ENCODE data around the gene PPP1R12B. TPM values are rescaled to one million over a fixed set of nuclear protein-coding genes. Genes with fewer than 3 reads are reported as not detected.
"Not testable (repeated sequence)": the region's sequence is repeated elsewhere in the genome, so short reads cannot be mapped to it uniquely, and the experiment has no call there.

The PPP1R12B gene
- total RNA-seq, 1 experiment from 2014 or later: 33.3 TPM

DNA sequence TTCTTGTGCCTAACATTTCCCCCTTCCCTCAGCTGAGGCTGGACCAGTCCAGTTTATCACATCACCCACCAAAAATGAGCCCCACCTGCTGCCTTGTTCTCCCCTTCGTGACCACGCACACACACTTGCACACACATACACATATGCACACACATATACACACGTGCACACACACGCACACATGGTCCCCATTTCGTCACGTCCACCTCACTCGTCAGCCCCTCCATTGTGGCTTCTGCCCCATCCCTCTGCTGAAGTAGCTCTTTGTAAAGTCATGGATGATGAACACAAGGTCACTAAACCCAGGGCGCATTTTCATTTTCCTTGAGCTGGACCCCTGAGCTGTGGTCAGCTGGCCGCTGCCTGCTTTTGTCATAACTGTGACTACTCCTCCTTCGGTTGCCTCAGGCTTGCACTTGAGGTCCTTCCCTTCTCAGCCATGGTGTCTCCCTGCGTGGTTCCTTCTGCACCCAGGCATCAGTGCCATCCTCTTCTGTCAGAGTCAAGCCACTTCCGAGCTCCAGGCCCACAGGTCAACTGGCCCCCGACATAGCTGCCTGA lies 267.9 kb downstream of the PPP1R12B start:
- Histone ChIP-seq H3K79me2 (ENCODE audit: low read depth) (no peaks in the 10 kb centered on the region), H2AFZ (no peak overlapping the region), H3F3A (ENCODE audit: insufficient read depth, low read depth) (no peaks in the 10 kb centered on the region), H3K4me2 (no peak overlapping the region), H3K4me1 (replicated peaks; ENCODE audit: insufficient read depth) (no peaks in the 10 kb centered on the region), H3K27ac (no peak overlapping the region), H3K9me3 (ENCODE audit: insufficient read depth, low read depth) (no peaks in the 10 kb centered on the region), H3K9me2 (ENCODE audit: insufficient read depth) (no peaks in the 10 kb centered on the region), H3K4me3 (no peak overlapping the region), H4K20me1 (ENCODE audit: insufficient read depth) (no peaks in the 10 kb centered on the region), H3K36me3 (ENCODE audit: low read depth) (no peaks in the 10 kb centered on the region), H3K27me3 (ENCODE audit: insufficient read depth, low read depth) (no peaks in the 10 kb centered on the region)
- no peak for DNase-seq
- BruUV-seq (replicated peaks): no TSS peak
- CTCF ChIA-PET: no interaction called here
- POLR2A ChIA-PET (ENCODE audit: unreplicated experiment): no interaction called here
- TF ChIP-seq, protein P1, sequence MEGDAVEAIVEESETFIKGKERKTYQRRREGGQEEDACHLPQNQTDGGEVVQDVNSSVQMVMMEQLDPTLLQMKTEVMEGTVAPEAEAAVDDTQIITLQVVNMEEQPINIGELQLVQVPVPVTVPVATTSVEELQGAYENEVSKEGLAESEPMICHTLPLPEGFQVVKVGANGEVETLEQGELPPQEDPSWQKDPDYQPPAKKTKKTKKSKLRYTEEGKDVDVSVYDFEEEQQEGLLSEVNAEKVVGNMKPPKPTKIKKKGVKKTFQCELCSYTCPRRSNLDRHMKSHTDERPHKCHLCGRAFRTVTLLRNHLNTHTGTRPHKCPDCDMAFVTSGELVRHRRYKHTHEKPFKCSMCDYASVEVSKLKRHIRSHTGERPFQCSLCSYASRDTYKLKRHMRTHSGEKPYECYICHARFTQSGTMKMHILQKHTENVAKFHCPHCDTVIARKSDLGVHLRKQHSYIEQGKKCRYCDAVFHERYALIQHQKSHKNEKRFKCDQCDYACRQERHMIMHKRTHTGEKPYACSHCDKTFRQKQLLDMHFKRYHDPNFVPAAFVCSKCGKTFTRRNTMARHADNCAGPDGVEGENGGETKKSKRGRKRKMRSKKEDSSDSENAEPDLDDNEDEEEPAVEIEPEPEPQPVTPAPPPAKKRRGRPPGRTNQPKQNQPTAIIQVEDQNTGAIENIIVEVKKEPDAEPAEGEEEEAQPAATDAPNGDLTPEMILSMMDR (conservative IDR thresholded peaks at IDR 0.05): no peak
- TF ChIP-seq EZH2 (IDR thresholded peaks at IDR 0.05; ENCODE audit: low read depth): no peak
- intact Hi-C loops (cut with micrococcal nuclease; ENCODE audit: unreplicated experiment): no loop called here

DNA sequence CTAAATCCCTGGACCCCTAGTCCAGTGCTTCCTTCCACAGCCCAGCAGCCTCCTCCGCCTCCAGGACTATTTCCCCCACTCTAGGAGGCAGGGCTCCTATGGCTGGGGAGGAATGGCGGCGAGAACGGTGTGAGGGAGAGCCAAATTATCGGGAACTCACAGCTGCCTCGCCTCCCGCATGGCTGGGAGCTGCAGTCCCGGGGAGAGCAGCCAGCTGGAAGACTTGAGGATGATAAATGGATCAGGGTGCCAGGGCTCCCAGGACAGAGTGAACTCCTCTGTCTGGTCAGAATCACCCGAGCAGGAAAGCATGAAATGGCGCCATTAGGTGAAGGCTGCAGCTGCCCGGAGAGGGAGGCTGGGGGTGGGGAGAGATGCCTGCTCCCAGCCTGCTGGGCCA lies 270.5 kb downstream of the PPP1R12B start:
- CTCF ChIA-PET: interaction anchor here (0.6 kb wide), 1 partner anchor 1072 kb away, joined by 4 read pairs; no protein-coding TSS in a partner anchor

DNA sequence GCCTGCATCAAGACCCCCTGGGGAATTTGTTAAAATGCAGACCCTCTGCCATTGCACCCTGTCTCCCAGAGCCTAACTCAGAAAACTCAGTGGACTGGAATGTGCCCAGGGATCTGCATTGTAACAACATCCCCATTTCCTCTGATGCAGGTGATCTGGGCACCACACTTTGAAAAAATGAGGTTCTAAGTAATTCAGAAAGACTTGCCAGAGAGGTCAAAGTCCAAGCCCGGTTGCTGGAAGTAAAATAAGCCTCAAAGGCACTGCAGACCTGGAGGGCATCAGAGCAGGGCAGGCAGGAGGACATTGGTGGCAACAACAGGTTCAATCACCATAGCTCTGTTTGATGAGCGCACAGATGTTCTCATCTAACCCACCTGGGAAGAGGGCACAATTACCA lies 271.0 kb downstream of the PPP1R12B start:
- Histone ChIP-seq H3K79me2 (ENCODE audit: low read depth) (no peaks in the 10 kb centered on the region), H3F3A (ENCODE audit: insufficient read depth, low read depth) (no peaks in the 10 kb centered on the region), H3K9me2 (ENCODE audit: insufficient read depth) (no peaks in the 10 kb centered on the region), H3K9me3 (ENCODE audit: insufficient read depth, low read depth) (no peaks in the 10 kb centered on the region), H3K27me3 (ENCODE audit: insufficient read depth, low read depth) (no peaks in the 10 kb centered on the region), H3K4me1 (replicated peaks; ENCODE audit: insufficient read depth) (no peaks in the 10 kb centered on the region), H4K20me1 (ENCODE audit: insufficient read depth) (no peaks in the 10 kb centered on the region), H3K4me2 (no peak overlapping the region), H3K27ac (no peak overlapping the region), H3K4me3 (no peak overlapping the region), H2AFZ (no peak overlapping the region), H3K36me3 (ENCODE audit: low read depth) (no peaks in the 10 kb centered on the region)
- ChIA-PET CTCF (no interaction called here), POLR2A (ENCODE audit: unreplicated experiment) (no interaction called here)
- no TSS peak for BruUV-seq (replicated peaks)
- TF ChIP-seq, protein P1 (conservative IDR thresholded peaks at IDR 0.05): no peak
- TF ChIP-seq EZH2 (IDR thresholded peaks at IDR 0.05; ENCODE audit: low read depth): no peak
- no peak for DNase-seq
- intact Hi-C loops (cut with micrococcal nuclease; ENCODE audit: unreplicated experiment): no loop called here

More for the DNA sequence above, 270.5 kb downstream of the PPP1R12B start:
- H3K9me2 ChIP-seq (ENCODE audit: insufficient read depth); H3K79me2 ChIP-seq (ENCODE audit: low read depth); H3K4me1 ChIP-seq (replicated peaks; ENCODE audit: insufficient read depth); H3K9me3 ChIP-seq (ENCODE audit: insufficient read depth, low read depth); H3K4me3 ChIP-seq; intact Hi-C loops (cut with micrococcal nuclease; ENCODE audit: unreplicated experiment); H4K20me1 ChIP-seq (ENCODE audit: insufficient read depth); POLR2A ChIA-PET (ENCODE audit: unreplicated experiment); BruUV-seq (replicated peaks); H3K27me3 ChIP-seq (ENCODE audit: insufficient read depth, low read depth); H2AFZ ChIP-seq; H3K4me2 ChIP-seq; H3K36me3 ChIP-seq (ENCODE audit: low read depth); H3K27ac ChIP-seq; H3F3A ChIP-seq (ENCODE audit: insufficient read depth, low read depth); DNase-seq: not testable (repeated sequence)

DNA sequence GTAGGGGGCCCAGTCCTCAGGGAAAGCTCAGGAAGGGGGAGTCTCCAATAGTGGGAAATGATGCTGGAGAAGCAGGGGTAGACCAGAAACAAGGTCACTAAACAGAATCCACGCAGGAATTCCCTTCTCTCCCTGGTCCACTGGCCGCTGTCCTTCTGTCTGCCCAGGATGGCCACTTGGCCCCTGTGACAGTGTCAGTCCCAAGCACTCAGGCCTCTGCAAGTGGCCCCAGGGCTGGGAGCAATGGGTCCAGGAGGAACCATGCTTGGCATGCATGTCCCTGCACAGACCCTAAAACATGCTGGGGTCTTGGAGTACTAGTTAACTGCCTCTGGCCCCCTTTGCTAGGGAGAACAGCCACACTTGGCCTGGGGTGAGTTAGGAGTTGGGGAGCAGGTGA lies 271.5 kb downstream of the PPP1R12B start:
- H3K27ac ChIP-seq; CTCF ChIA-PET; H3K79me2 ChIP-seq (ENCODE audit: low read depth); BruUV-seq (replicated peaks); H3K36me3 ChIP-seq (ENCODE audit: low read depth); H2AFZ ChIP-seq; intact Hi-C loops (cut with micrococcal nuclease; ENCODE audit: unreplicated experiment); H3K4me2 ChIP-seq; DNase-seq; H3F3A ChIP-seq (ENCODE audit: insufficient read depth, low read depth); H3K9me2 ChIP-seq (ENCODE audit: insufficient read depth); POLR2A ChIA-PET (ENCODE audit: unreplicated experiment); H4K20me1 ChIP-seq (ENCODE audit: insufficient read depth); H3K4me3 ChIP-seq; H3K4me1 ChIP-seq (replicated peaks; ENCODE audit: insufficient read depth); H3K9me3 ChIP-seq (ENCODE audit: insufficient read depth, low read depth); H3K27me3 ChIP-seq (ENCODE audit: insufficient read depth, low read depth): not testable (repeated sequence)
